HFF-Myc (cell line): ENCODE results near the gene MTERF1.
A peak's percentile ranks its signal among the peaks of the same experiment; 100 is the strongest.

Experiments
- DNase-seq: peaks from one replicate; pipeline ENCODE4 v3.0.0-alpha.2; 2011; ENCODE audit warnings: low read depth; ENCODE audit errors: extremely low read depth
- H3K4me3 ChIP-seq: replicated peaks from 2 replicates; pipeline ENCODE4 v1.5.1; 2011; ENCODE audit warnings: low read depth, mild to moderate bottlenecking, control low read depth, low read length
- TF ChIP-seq, protein P1 (sequence below): IDR thresholded peaks from 2 replicates; pipeline ENCODE4 v1.5.1; 2012; ENCODE audit warnings: mild to moderate bottlenecking, low read depth, low read length, control low read depth; ENCODE audit errors: missing control alignments

MTERF1 gene

GRCh38 chr7:91880016-91880412, 488 bp downstream of the MTERF1 start:
- peak overlapping the region; percentile 58 for H3K4me3 ChIP-seq
- TF ChIP-seq, protein P1, sequence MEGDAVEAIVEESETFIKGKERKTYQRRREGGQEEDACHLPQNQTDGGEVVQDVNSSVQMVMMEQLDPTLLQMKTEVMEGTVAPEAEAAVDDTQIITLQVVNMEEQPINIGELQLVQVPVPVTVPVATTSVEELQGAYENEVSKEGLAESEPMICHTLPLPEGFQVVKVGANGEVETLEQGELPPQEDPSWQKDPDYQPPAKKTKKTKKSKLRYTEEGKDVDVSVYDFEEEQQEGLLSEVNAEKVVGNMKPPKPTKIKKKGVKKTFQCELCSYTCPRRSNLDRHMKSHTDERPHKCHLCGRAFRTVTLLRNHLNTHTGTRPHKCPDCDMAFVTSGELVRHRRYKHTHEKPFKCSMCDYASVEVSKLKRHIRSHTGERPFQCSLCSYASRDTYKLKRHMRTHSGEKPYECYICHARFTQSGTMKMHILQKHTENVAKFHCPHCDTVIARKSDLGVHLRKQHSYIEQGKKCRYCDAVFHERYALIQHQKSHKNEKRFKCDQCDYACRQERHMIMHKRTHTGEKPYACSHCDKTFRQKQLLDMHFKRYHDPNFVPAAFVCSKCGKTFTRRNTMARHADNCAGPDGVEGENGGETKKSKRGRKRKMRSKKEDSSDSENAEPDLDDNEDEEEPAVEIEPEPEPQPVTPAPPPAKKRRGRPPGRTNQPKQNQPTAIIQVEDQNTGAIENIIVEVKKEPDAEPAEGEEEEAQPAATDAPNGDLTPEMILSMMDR = no peak
- no peak for DNase-seq

GRCh38 chr7:91876391-91877133, 3.9 kb downstream of the MTERF1 start:
- TF ChIP-seq, protein P1 = peak; percentile 32
- no peak overlapping the region for H3K4me3 ChIP-seq
- DNase-seq = no peak

GRCh38 chr7:91875851-91876250, 4.7 kb downstream of the MTERF1 start:
- no peak overlapping the region for H3K4me3 ChIP-seq
- TF ChIP-seq, protein P1 = no peak
- DNase-seq = no peak

- DNase-seq = no peak
- no peak overlapping the region for H3K4me3 ChIP-seq
- TF ChIP-seq, protein P1 = no peak
Measured at GRCh38 chr7:91872928-91873327, 7.6 kb downstream of the MTERF1 start.

DNA sequence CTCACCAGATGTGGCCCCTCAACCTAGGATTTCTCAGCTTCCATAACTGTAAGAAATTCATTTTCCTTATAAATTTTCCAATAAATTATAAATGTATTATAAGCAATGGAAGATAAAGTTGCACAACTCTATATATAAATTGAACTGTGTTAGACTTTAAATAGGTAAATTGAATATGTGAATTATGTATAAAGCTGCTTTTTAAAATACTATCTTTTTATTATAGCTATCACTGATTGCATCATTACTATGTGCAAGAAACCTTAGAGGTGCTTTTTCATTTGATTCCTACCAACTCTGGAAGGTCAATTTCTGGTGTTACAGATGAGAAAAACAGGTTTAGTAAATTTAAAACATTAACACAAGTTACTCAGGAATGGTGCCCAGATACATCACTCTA, 8.4 kb downstream of the MTERF1 start:
- no peak overlapping the region for H3K4me3 ChIP-seq
- TF ChIP-seq, protein P1 = no peak
- DNase-seq = no peak

DNA sequence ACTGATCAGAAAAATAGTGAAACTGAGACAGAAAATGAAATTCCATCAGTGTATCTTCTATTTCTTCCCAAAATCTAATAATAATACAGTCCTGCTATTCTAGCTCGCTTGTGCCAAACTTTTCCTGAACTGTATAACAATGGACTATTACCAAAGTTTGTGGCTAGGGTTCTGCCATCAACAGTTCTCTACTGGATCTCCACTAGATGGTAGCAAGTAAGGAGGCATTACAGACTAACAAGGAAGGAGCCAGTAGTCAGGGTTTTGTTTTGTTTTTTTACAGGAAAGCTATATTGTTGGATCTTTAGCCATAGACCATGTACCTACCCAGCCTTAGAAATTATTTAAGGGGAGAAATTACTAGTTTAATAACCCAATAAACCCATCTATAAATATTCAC, 10.8 kb downstream of the MTERF1 start:
- no peak for DNase-seq
- TF ChIP-seq, protein P1 = no peak
- no peak overlapping the region for H3K4me3 ChIP-seq
